ENCODE measurements around the gene CHST13.

CHST13 gene

DNA sequence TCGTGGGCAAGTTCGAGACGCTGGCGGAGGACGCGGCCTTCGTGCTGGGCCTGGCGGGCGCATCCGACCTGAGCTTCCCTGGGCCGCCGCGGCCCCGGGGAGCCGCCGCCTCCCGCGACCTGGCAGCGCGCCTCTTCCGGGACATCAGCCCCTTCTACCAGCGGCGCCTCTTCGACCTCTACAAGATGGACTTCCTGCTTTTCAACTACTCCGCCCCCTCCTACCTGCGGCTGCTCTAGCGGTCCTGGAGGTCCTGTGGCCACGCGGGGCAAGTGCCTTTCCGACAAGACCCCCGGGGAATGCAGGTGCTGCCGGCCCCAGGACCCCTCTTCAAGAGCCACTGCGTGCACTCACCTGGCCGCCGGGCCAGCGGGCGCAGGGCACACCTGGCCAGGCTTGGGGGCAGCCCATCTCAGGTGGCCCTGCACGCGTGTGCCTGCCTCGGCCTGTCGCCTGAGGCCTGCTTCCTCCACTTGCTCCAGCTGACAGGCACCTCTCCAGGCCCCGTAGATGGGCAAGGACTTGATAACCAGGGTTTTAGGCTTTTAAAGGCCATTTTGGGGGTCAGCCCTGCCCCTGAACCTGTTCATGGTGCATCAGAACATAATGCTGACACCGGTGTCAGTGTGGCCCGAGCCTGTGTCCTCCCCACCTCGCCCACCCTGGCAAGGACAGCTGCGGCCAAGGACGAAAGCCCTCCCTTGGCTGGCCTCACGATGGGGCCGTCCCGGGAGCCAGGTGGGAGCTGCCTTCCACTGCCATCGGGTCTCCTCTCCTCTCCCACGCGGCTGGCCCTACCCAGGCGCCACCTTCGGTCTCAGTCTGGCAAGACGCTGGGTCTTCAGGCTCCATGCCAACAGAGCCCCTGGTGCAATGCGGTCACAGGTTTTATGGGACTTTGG lies 18.6 kb downstream of the CHST13 start:
- TF ChIP-seq ZNF274 (IDR thresholded peaks at IDR 0.05; ENCODE audit: low read depth, low read length) = no peak
- TF ChIP-seq SUZ12 (IDR thresholded peaks at IDR 0.05; ENCODE audit: extremely low read depth, insufficient read depth, insufficient read length) = no peak
- no peak for TF ChIP-seq YY1 (IDR thresholded peaks at IDR 0.05; ENCODE audit: insufficient read depth, insufficient read length)
- H3K9ac ChIP-seq (ENCODE audit: insufficient read length, low read depth) = no peak overlapping the region
- H3K9me3 ChIP-seq (ENCODE audit: insufficient read depth, low read length) = no peaks in the 10 kb centered on the region
- H3K4me1 ChIP-seq (ENCODE audit: insufficient read depth, insufficient read length) = peaks cover 9% of the 10 kb centered on the region
- peaks cover 15% of the 10 kb centered on the region for H3K27me3 ChIP-seq (ENCODE audit: insufficient read depth, insufficient read length)
- H3K36me3 ChIP-seq (ENCODE audit: insufficient read depth, insufficient read length, low read length) = no peaks in the 10 kb centered on the region
- no peak for DNase-seq (ENCODE audit: low read depth, low spot score)
- no peak overlapping the region for H3K4me3 ChIP-seq (ENCODE audit: insufficient read length, low read depth)

DNA sequence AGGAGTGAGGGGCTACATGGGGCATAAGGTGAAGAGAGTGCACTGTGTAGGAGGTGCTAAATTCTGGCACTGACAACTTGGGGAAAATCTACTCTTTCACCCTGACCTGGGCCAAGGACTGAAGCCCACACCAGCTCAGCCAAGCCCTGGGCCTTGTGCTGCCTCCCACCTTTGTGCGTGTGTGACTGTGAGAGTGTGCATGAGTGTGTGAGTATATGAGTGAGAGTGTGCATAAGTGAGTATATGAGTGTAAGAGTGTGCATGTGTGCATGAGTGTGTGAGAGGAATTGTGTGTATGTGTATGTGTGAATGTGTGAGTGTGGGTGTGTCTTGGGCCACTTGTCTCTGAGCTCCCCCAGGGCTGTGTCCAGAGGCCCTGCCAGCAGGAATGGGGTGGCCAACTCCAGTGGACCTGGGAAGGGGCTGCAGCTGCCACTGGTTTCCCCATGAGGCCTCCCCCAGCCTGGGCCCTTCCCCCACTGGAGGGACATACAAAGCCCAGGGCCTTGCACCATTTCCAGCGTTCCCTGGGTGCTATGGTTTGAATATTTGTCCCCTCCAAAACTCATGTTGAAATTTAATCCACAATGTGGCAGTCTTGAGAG lies 19.6 kb downstream of the CHST13 start:
- H3K4me3 ChIP-seq (ENCODE audit: insufficient read length, low read depth) = no peak overlapping the region
- no peak overlapping the region for H3K9ac ChIP-seq (ENCODE audit: insufficient read length, low read depth)
- H3K27me3 ChIP-seq (ENCODE audit: insufficient read depth, insufficient read length) = peaks cover 22% of the 10 kb centered on the region
- no peaks in the 10 kb centered on the region for H3K36me3 ChIP-seq (ENCODE audit: insufficient read depth, insufficient read length, low read length)
- H3K9me3 ChIP-seq (ENCODE audit: insufficient read depth, low read length) = no peaks in the 10 kb centered on the region
- TF ChIP-seq ZNF274 (IDR thresholded peaks at IDR 0.05; ENCODE audit: low read depth, low read length) = no peak
- TF ChIP-seq SUZ12 (IDR thresholded peaks at IDR 0.05; ENCODE audit: extremely low read depth, insufficient read depth, insufficient read length) = no peak
- no peak for TF ChIP-seq YY1 (IDR thresholded peaks at IDR 0.05; ENCODE audit: insufficient read depth, insufficient read length)
- H3K4me1 ChIP-seq (ENCODE audit: insufficient read depth, insufficient read length) = peaks cover 14% of the 10 kb centered on the region
- no peak for DNase-seq (ENCODE audit: low read depth, low spot score)

DNA sequence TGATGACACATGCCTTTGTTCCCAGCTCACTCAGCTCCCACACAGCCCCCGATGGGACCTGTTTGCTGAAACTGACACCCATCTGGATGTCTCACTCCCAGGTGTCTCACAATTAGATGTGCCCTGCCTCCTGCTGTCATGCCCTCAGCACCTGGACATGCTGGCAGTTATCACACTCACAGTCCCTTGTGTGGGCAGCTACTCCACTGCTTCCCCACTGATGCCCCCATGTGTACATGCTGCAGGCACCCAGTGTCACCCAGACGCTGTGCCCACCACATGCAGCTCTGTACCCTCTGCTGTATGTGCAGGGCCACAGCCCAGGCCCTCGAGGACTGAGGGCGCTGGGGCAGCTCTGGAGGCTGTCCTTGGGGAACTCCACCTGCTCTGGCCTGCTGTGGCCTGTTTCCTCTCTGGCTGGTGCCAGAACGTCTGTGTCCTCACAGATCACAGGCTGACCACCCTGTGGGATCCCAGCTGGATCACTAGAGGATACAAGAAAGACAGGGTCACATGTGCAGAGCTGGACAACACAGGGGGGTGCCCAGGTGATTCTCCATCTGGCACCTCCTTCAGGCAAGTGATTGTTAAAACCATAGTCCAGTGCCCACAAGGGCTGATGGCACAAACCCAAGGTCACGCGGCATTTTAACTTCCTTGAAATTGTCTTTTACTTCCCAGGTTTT lies 20.8 kb downstream of the CHST13 start:
- Histone ChIP-seq H3K27me3 (ENCODE audit: insufficient read depth, insufficient read length) (peaks cover 28% of the 10 kb centered on the region), H3K4me3 (ENCODE audit: insufficient read length, low read depth) (no peak overlapping the region), H3K36me3 (ENCODE audit: insufficient read depth, insufficient read length, low read length) (no peaks in the 10 kb centered on the region), H3K4me1 (ENCODE audit: insufficient read depth, insufficient read length) (peaks cover 16% of the 10 kb centered on the region), H3K9ac (ENCODE audit: insufficient read length, low read depth) (peak overlapping the region; percentile 3), H3K9me3 (ENCODE audit: insufficient read depth, low read length) (no peaks in the 10 kb centered on the region)
- no peak for DNase-seq (ENCODE audit: low read depth, low spot score)
- TF ChIP-seq ZNF274 (IDR thresholded peaks at IDR 0.05; ENCODE audit: low read depth, low read length) = no peak
- no peak for TF ChIP-seq SUZ12 (IDR thresholded peaks at IDR 0.05; ENCODE audit: extremely low read depth, insufficient read depth, insufficient read length)
- no peak for TF ChIP-seq YY1 (IDR thresholded peaks at IDR 0.05; ENCODE audit: insufficient read depth, insufficient read length)

DNA sequence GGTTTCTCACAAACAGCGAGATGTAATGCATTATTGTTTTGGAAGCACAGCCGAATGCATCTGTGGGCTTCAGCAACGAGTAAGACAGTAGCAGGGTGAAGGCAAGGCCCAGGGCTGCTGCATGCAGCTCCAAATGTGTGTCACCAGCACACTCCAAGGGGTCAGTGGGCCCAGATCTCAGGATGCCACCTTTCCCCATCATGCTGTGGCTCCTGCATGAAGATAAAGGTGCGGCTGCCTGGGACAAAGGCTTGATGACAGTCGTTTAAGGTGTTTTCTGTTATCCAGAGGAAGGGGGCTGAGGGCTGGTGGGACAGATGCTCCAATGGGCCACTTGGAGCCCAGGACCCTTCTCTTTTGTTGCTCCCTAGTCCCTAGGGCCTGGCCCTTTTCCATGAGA lies 21.6 kb downstream of the CHST13 start:
- Histone ChIP-seq H3K9me3 (ENCODE audit: insufficient read depth, low read length) (no peaks in the 10 kb centered on the region), H3K36me3 (ENCODE audit: insufficient read depth, insufficient read length, low read length) (no peaks in the 10 kb centered on the region), H3K4me1 (ENCODE audit: insufficient read depth, insufficient read length) (peaks cover 19% of the 10 kb centered on the region), H3K4me3 (ENCODE audit: insufficient read length, low read depth) (no peak overlapping the region), H3K27me3 (ENCODE audit: insufficient read depth, insufficient read length) (peaks cover 29% of the 10 kb centered on the region), H3K9ac (ENCODE audit: insufficient read length, low read depth) (no peak overlapping the region)
- TF ChIP-seq ZNF274 (IDR thresholded peaks at IDR 0.05; ENCODE audit: low read depth, low read length) = no peak
- TF ChIP-seq SUZ12 (IDR thresholded peaks at IDR 0.05; ENCODE audit: extremely low read depth, insufficient read depth, insufficient read length) = no peak
- no peak for TF ChIP-seq YY1 (IDR thresholded peaks at IDR 0.05; ENCODE audit: insufficient read depth, insufficient read length)
- no peak for DNase-seq (ENCODE audit: low read depth, low spot score)

DNA sequence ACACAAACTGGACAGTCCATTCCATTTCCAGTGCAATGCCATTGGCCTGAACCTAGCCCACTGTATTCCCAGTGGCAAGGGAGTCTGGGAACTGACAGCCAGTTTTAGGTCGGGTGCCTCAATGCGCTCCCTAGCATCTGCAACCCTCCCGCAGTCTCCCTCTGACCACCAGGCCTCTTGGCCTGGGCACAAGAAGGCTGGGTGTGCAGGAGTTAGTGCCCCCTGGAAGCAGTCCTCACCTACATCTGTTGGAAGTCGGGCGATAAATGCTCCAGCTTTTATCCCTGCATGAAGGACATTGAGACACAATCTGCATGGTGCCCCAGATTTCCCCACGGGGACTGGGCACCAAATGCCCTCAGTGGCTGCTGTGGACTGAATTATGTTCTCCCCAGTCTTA lies 22.1 kb downstream of the CHST13 start:
- no peaks in the 10 kb centered on the region for H3K36me3 ChIP-seq (ENCODE audit: insufficient read depth, insufficient read length, low read length)
- H3K27me3 ChIP-seq (ENCODE audit: insufficient read depth, insufficient read length) = peaks cover 31% of the 10 kb centered on the region
- H3K9me3 ChIP-seq (ENCODE audit: insufficient read depth, low read length) = no peaks in the 10 kb centered on the region
- H3K4me3 ChIP-seq (ENCODE audit: insufficient read length, low read depth) = no peak overlapping the region
- no peak for DNase-seq (ENCODE audit: low read depth, low spot score)
- H3K4me1 ChIP-seq (ENCODE audit: insufficient read depth, insufficient read length) = peaks cover 24% of the 10 kb centered on the region
- TF ChIP-seq SUZ12 (IDR thresholded peaks at IDR 0.05; ENCODE audit: extremely low read depth, insufficient read depth, insufficient read length) (no peak), ZNF274 (IDR thresholded peaks at IDR 0.05; ENCODE audit: low read depth, low read length) (no peak), YY1 (IDR thresholded peaks at IDR 0.05; ENCODE audit: insufficient read depth, insufficient read length) (no peak)
- no peak overlapping the region for H3K9ac ChIP-seq (ENCODE audit: insufficient read length, low read depth)

DNA sequence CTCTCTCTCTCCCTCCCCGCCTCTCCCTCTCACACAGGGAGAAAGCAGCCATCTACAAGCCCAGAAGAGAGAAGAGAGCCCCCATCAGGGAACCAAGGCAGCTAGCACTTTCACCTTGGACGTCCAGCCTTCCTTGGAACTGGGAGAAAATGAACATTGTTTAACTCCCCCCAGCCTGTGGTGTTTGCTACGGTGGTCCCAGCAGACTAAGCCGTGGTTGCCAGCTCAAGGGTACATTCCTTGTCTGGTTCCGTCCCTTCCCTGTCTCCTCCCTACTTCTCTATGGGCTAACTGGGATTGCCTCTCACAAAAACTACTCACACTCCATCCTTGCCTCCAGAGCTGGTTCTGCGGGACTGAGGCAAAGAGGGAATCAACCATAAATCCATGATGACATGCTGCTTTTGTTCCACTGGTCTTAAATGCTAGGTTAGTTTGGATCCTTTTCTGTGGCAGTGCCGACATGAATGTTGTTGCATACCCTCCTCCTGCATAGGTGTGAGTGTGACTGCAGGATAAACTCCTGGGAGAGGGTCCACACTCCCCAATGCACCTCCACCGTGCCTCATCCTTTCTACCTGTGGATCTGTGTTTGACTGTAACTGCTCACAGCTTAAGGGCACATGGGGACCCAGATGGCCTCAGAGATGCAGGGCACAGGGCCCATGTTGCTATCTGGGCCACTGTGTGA lies 22.7 kb downstream of the CHST13 start:
- H3K4me1 ChIP-seq (ENCODE audit: insufficient read depth, insufficient read length) = peaks cover 24% of the 10 kb centered on the region
- H3K36me3 ChIP-seq (ENCODE audit: insufficient read depth, insufficient read length, low read length) = no peaks in the 10 kb centered on the region
- no peak overlapping the region for H3K4me3 ChIP-seq (ENCODE audit: insufficient read length, low read depth)
- TF ChIP-seq ZNF274 (IDR thresholded peaks at IDR 0.05; ENCODE audit: low read depth, low read length) = no peak
- no peak for TF ChIP-seq SUZ12 (IDR thresholded peaks at IDR 0.05; ENCODE audit: extremely low read depth, insufficient read depth, insufficient read length)
- TF ChIP-seq YY1 (IDR thresholded peaks at IDR 0.05; ENCODE audit: insufficient read depth, insufficient read length) = no peak
- peaks cover 36% of the 10 kb centered on the region for H3K27me3 ChIP-seq (ENCODE audit: insufficient read depth, insufficient read length)
- DNase-seq (ENCODE audit: low read depth, low spot score) = no peak
- no peaks in the 10 kb centered on the region for H3K9me3 ChIP-seq (ENCODE audit: insufficient read depth, low read length)
- H3K9ac ChIP-seq (ENCODE audit: insufficient read length, low read depth) = no peak overlapping the region
